Upper lobe of left lung (tissue), 4 donors: Measurements from ENCODE around the gene NIN.

Experiments used
- CTCF ChIP-seq, 6 experiments: fragments of 450-650 bp in 4 of 6; fragments of 200-600 bp in 2 of 6; sonication (generic) in 2 of 6; IDR thresholded peaks; one replicate each; pipeline ENCODE4 v1.5.1; 2016 to 2019; ENCODE audit warnings: antibody characterized with exemption in 6 of 6
- POLR2A ChIP-seq, 4 donors: fragments of 450-650 bp; IDR thresholded peaks; one replicate each; pipeline ENCODE4 v1.5.1; 2016 to 2017; ENCODE audit warnings: antibody characterized with exemption in 4 of 4, mild to moderate bottlenecking in 2 of 4
- POLR2AphosphoS5 ChIP-seq, 2 donors: sonication (generic); formaldehyde crosslinking; IDR thresholded peaks; one replicate each; pipeline ENCODE4 v1.5.1; 2017; ENCODE audit warnings: antibody characterized with exemption in 2 of 2

- TF ChIP-seq CTCF (IDR thresholded peaks at IDR 0.05), result no peak
- no peak for TF ChIP-seq POLR2A (IDR thresholded peaks at IDR 0.05)
- TF ChIP-seq POLR2AphosphoS5 (IDR thresholded peaks at IDR 0.05), result no peak
These were observed 119.9 kb downstream of the NIN start for GRCh38 chr14:50711043-50711442.
